Spleen (tissue), 11 donors: Measurements from ENCODE around the gene CASP7. TPM values are rescaled to one million over a fixed set of nuclear protein-coding genes. Genes with fewer than 3 reads are reported as not detected.

Source experiments
- DNase-seq: peaks from one replicate; pipeline ENCODE4 v3.0.0-alpha.2; 2020
- H3K27ac ChIP-seq, 8 donors: fragments of 200-600 bp; sonication (generic) in 7 of 8; 1 replicate in 4 of 8; 2 replicates in 4 of 8; pipeline versions ENCODE4 v1.5.0 to v1.8.0; 2016 to 2021; ENCODE audit warnings: inconsistent platforms in 4 of 8, mild to moderate bottlenecking in 4 of 8, moderate library complexity in 1 of 8
- H3K27me3 ChIP-seq, 7 donors: fragments of 200-600 bp; sonication (generic) in 6 of 7; replicated peaks in 1 of 7; 1 replicate in 4 of 7; 2 replicates in 3 of 7; pipeline versions ENCODE4 v1.5.0 to v1.8.0; 2016 to 2021; ENCODE audit warnings: inconsistent platforms in 3 of 7, mild to moderate bottlenecking in 1 of 7
- H3K36me3 ChIP-seq, 6 donors: fragments of 200-600 bp; sonication (generic) in 5 of 6; 1 replicate in 4 of 6; 2 replicates in 2 of 6; pipeline versions ENCODE4 v1.5.0 to v1.8.0; 2016 to 2021; ENCODE audit warnings: inconsistent platforms in 2 of 6
- H3K4me1 ChIP-seq, 6 donors: fragments of 200-600 bp; sonication (generic) in 5 of 6; 1 replicate in 3 of 6; 2 replicates in 3 of 6; pipeline versions ENCODE4 v1.5.0 to v1.8.0; 2016 to 2021; ENCODE audit warnings: inconsistent platforms in 3 of 6
- H3K4me3 ChIP-seq, 8 donors: fragments of 200-600 bp; sonication (generic) in 7 of 8; 1 replicate in 4 of 8; 2 replicates in 4 of 8; pipeline versions ENCODE4 v1.5.0 to v1.8.0; 2016 to 2021; ENCODE audit warnings: inconsistent platforms in 4 of 8, mild to moderate bottlenecking in 4 of 8, moderate library complexity in 2 of 8
- H3K9me3 ChIP-seq, 8 donors: fragments of 200-600 bp; sonication (generic) in 7 of 8; 1 replicate in 4 of 8; 2 replicates in 4 of 8; pipeline versions ENCODE4 v1.5.0 to v1.8.0; 2016 to 2021; ENCODE audit warnings: inconsistent platforms in 4 of 8
- CTCF ChIP-seq, 11 experiments: fragments of 200-600 bp in 7 of 11; fragments of 450-650 bp in 4 of 11; sonication (generic) in 4 of 11; IDR thresholded peaks in 8 of 11; conservative IDR thresholded peaks in 3 of 11; 1 replicate in 7 of 11; 2 replicates in 4 of 11; pipeline versions ENCODE4 v1.4.0 to v1.8.0; 2016 to 2021; ENCODE audit warnings: antibody characterized with exemption in 11 of 11, inconsistent platforms in 4 of 11, mild to moderate bottlenecking in 1 of 11
- POLR2A ChIP-seq, 3 donors: fragments of 450-650 bp; IDR thresholded peaks; one replicate each; pipeline ENCODE4 v1.5.1; 2017; ENCODE audit warnings: antibody characterized with exemption in 3 of 3, mild to moderate bottlenecking in 1 of 3
- POLR2AphosphoS5 ChIP-seq, 3 donors: sonication (generic); formaldehyde crosslinking; IDR thresholded peaks; one replicate each; pipeline ENCODE4 v1.5.1; 2017; ENCODE audit warnings: antibody characterized with exemption in 3 of 3
- WGBS, 5 donors: extraction: QIAGEN DNeasy Blood & Tissue Kit in 3 of 5; methylation state at CpG; one replicate each; pipeline versions ENCODE4 v1.1.5 to v1.1.7; 2013 to 2018; 5-methylcytosine and 5-hydroxymethylcytosine counted together
- intact Hi-C: fragments of 100-400 bp; cut with DNase I; formaldehyde crosslinking; loops from one replicate; pipeline ENCODE4 v1.15.0; 2023; ENCODE audit warnings: low total_unique reads
- polyA plus RNA-seq, 3 donors: library from polyadenylated mRNA; stranded (reverse); fragments of 200-250 nt; gene quantifications; one replicate each; pipeline ENCODE4 v1.2.1, GENCODE V29; 2013
- total RNA-seq, 7 donors: library from RNA; depleted of rRNA in 3 of 7; stranded (reverse); fragments of >200 nt in 3 of 7; fragmentation: NEBNext Ultra II Directional in 4 of 7; extraction: Animal tissue kit (Norgen Biotek cat#: 25700) in 4 of 7; gene quantifications; one replicate each; pipeline versions ENCODE4 v1.1.0 to v1.2.1, GENCODE V29; 2016 to 2021
- donor health status: healthy with polysubstance abuse.
- donor health status: DM: no; HTN: no; CAD: no; lungs with moderate emphysema.
- donor health status: DM: no; HTN: no; CAD: no.
- donor health status: Bipolar disorder and iron deficiency.
- donor health status: healthy.
- donor health status: DM: no; HTN: no; CAD: no.
- donor health status: DM: yes; HTN: yes; CAD: no.

The CASP7 gene
- total and polyA plus RNA-seq, 10 donors, result 10.4 to 27.3 (median 19.2) TPM

DNA sequence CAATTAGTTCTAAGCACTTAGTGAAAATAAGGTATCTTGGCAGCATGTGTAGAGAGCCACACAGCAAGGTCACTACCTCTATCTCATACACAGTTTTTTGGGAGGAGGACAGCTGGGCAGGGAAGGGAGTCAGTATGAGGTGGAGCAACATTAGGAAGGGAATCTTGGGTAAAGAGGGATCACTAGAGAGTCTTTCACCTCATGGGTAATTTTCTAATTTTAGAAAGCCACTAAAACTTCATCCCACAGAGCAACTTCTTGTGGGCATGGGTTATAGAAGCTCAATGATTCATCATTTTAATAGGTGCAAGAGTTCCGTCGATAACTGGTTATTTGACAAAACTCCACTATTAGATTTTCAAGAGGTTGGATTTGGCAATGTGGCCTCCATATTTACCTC, 18.4 kb upstream of the CASP7 start:
- Histone ChIP-seq H3K27me3 (no peaks in the 10 kb centered on the region), H3K9me3 (no peaks in the 10 kb centered on the region), H3K36me3 (no peaks in the 10 kb centered on the region), H3K4me1 (no peaks in the 10 kb centered on the region), H3K27ac (no peak overlapping the region), H3K4me3 (no peak overlapping the region)
- no peak for DNase-seq
- 81 to 96% (median 93%) methylated on average over 2 of the region's 2 CpGs for WGBS, 5 donors
- intact Hi-C loops, result no loop called here
- TF ChIP-seq CTCF (IDR thresholded peaks at IDR 0.05 in 8 of 11, conservative IDR thresholded peaks at IDR 0.05 in 3 of 11) (no peak), POLR2AphosphoS5 (IDR thresholded peaks at IDR 0.05) (no peak), POLR2A (IDR thresholded peaks at IDR 0.05) (no peak)

GRCh38 chr10:113663142-113663541, 16.6 kb upstream of the CASP7 start:
- Histone ChIP-seq H3K27me3 (no peaks in the 10 kb centered on the region), H3K4me1 (no peaks in the 10 kb centered on the region), H3K9me3 (no peaks in the 10 kb centered on the region), H3K27ac (no peak overlapping the region), H3K4me3 (no peak overlapping the region), H3K36me3 (no peaks in the 10 kb centered on the region)
- no peak for DNase-seq
- intact Hi-C loops, result no loop called here
- TF ChIP-seq CTCF (IDR thresholded peaks at IDR 0.05 in 8 of 11, conservative IDR thresholded peaks at IDR 0.05 in 3 of 11), result no peak
- no peak for TF ChIP-seq POLR2AphosphoS5 (IDR thresholded peaks at IDR 0.05)
- no peak for TF ChIP-seq POLR2A (IDR thresholded peaks at IDR 0.05)
- 78 to 86% (median 83%) methylated on average over 5 of the region's 5 CpGs for WGBS, 5 donors

- TF ChIP-seq CTCF (IDR thresholded peaks at IDR 0.05 in 8 of 11, conservative IDR thresholded peaks at IDR 0.05 in 3 of 11) (no peak), POLR2AphosphoS5 (IDR thresholded peaks at IDR 0.05) (no peak), POLR2A (IDR thresholded peaks at IDR 0.05) (no peak)
- Histone ChIP-seq H3K4me3 (no peak within 1 kb of the TSS), H3K4me1 (no peaks in the 10 kb centered on the region), H3K27me3 (peaks cover 0 to under 1% (median 0%) of the 10 kb centered on the region in 7 donors), H3K27ac (no peak within 1 kb of the TSS), H3K9me3 (no peaks in the 10 kb centered on the region), H3K36me3 (no peaks in the 10 kb centered on the region)
- DNase-seq, result no peak
- intact Hi-C loops, result no loop called here
- WGBS, 5 donors, result 80 to 91% (median 87%) methylated on average over 5 of the region's 5 CpGs
Measured at GRCh38 chr10:113663908-113664307, 15.8 kb upstream of the CASP7 start, which contains the start of gene NRAP. NRAP (minus strand) TSS chr10:113664041; CDS start chr10:113663882, 159 bp downstream.

DNA sequence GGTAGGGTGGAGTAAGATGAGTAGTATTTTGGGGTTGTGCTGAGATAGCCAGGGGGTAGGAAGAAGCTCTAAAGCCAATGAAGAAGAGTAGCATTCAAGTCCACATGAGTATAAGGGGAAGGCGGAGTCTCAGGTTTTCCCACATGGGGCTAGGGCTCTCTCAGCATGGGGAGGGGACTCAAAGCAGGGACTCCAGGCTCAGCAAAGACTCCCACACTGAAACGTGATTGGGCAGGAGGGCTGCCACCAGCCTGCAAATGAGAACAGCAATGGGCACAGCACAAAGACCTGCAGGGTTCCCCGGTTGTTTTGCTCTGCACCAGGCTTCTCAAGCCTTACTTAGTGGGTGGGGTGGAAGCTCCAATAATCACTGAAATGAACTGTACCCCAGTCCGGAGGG, 14.4 kb upstream of the CASP7 start:
- no peak for TF ChIP-seq CTCF (IDR thresholded peaks at IDR 0.05 in 8 of 11, conservative IDR thresholded peaks at IDR 0.05 in 3 of 11)
- TF ChIP-seq POLR2AphosphoS5 (IDR thresholded peaks at IDR 0.05), result no peak
- TF ChIP-seq POLR2A (IDR thresholded peaks at IDR 0.05), result no peak
- intact Hi-C loops, result no loop called here
- peaks cover 0 to 7% (median 0%) of the 10 kb centered on the region in 7 donors for H3K27me3 ChIP-seq
- H3K9me3 ChIP-seq, result peaks cover 0 to 6% (median under 1%) of the 10 kb centered on the region in 8 donors
- H3K4me3 ChIP-seq, result no peak overlapping the region
- WGBS, 5 donors, result 85 to 92% (median 87%) methylated on average over 4 of the region's 4 CpGs
- H3K36me3 ChIP-seq, result no peaks in the 10 kb centered on the region
- no peaks in the 10 kb centered on the region for H3K4me1 ChIP-seq
- DNase-seq, result no peak
- no peak overlapping the region for H3K27ac ChIP-seq
